Pons (tissue), 1 donor: ENCODE measurements around the gene GADD45GIP1.

Source experiments
- DNase-seq: peaks from one replicate; pipeline ENCODE4 v3.0.0-alpha.2; 2016; ENCODE audit warnings: low spot score

The GADD45GIP1 gene

DNA sequence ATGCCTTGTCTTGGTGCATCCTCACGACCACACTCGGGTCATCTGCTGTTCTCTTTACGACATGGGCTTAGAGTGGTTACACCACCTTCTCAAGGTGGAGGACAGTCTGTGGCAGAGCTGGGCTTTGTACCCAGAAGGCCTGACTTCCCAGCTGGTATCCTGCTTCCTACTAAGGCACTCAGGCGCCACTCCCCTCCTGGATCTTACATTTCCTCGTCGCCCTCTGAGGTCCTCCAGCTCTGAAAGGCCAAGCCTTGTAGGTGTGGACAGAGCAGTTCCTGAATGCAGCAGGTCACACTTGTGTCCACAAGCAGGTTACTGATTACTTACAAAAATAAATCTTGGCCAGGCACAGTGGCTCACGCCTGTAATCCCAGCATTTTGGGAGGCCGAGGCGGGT lies 49.9 kb downstream of the GADD45GIP1 start:
- DNase-seq, result no peak
